HG02763 (cell line): Measurements from ENCODE around the gene ARHGAP11A.
"Not testable (repeated sequence)": the region's sequence is repeated elsewhere in the genome, so short reads cannot be mapped to it uniquely, and the experiment has no call there.

ENCODE experiments used
- ATAC-seq: cut with Tn5 transposase; IDR thresholded peaks from one replicate; pipeline ENCODE4 v1.9.1; 2021; ENCODE audit warnings: mild to moderate bottlenecking, moderate library complexity; ENCODE audit not compliant: unreplicated experiment

The ARHGAP11A gene

GRCh38 chr15:32615051-32615870 lies at the start of gene ARHGAP11A:
ARHGAP11A (plus strand) TSS chr15:32615504; CDS start chr15:32616212, 708 bp downstream.
- ATAC-seq: peak; percentile 55

DNA sequence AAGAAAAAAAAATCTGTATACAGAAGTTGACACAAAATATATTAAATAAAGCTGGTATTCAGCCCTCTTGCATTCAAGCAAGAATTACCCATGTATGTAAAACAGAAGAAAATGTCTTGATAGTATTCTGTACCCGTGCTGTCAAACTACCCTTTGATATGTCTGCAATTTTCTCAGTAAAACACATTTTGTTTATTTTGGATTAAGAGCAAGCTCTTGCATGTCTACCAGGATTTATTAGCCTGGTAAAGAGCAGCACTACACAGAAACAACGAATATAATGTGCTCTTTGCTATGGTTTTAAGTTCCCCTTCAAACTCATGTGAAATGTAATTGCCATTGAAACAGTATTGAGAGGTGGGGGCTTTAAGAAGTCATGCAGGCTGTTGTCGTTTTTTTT lies 46.3 kb upstream of the ARHGAP11A start:
- ATAC-seq: not testable (repeated sequence)

DNA sequence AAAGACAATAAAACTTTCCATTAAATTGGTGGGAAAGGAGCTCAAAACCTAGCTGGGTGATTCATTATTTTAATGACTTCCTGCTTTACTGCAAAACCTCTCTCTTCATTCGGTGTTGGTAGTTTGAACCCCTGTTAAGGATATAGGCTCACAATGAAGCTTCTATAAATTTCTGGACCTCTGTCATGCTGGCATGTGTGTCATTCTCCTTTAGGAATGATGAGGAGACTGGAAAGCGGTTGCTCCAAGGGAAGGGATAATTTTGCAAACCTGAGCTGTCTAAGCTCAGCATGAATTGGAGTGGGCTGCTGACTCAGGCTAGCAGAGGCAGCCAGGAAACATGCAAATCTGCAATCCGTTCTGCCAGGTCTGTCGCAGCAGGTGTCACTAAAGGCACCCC lies 36.8 kb upstream of the ARHGAP11A start:
- ATAC-seq: not testable (repeated sequence)

- not testable (repeated sequence) for ATAC-seq
These were observed 29.5 kb upstream of the ARHGAP11A start for GRCh38 chr15:32585844-32586243.

DNA sequence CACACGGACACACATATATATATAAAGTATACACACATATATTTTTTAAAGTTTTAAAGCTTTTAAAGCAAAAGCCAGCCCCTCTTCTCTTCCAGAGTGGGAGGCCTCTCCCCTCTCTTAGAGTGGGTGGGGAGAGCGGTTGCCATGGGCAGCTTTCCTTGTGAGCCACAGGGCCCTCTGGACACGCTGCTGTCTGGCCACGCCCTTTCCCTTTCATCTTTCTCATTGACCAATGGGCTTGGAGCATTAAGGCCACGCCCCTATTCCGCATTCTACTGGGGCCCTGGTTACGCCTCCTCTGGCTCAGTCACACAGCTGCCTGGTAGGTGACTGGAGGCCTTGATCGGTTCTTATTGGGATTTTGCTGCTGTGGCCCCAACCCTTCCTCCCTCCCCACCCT lies 22.2 kb upstream of the ARHGAP11A start, which contains the start of gene GOLGA8N:
Gene GOLGA8N (plus strand): TSS at position 306 of the 400 bp plus-strand sequence.
- ATAC-seq: not testable (repeated sequence)

- ATAC-seq: not testable (repeated sequence)
These were observed 5.8 kb upstream of the ARHGAP11A start for GRCh38 chr15:32609518-32609917.

- ATAC-seq: not testable (repeated sequence)
These were observed 4.6 kb upstream of the ARHGAP11A start for GRCh38 chr15:32610719-32611118.

DNA sequence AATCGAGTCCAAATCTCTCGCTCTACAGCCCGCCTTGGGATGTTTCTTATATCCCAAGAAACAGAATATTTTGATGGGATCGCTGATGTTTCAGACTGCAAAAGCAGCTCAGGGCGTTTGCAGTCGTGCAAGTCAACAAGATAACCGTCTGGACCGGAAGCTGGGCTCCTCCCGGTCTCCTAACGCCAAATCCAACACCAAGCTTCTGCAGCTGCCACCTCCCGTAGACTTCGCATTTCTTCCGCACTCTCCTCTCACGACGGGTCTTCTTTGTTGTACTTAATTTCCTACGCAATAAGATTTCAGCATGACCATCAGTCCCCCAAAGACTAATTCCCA lies 623 bp upstream of the ARHGAP11A start:
- peak; percentile 34 for ATAC-seq

GRCh38 chr15:32615871-32616426 lies 645 bp downstream of the ARHGAP11A start:
- not testable (repeated sequence) for ATAC-seq

DNA sequence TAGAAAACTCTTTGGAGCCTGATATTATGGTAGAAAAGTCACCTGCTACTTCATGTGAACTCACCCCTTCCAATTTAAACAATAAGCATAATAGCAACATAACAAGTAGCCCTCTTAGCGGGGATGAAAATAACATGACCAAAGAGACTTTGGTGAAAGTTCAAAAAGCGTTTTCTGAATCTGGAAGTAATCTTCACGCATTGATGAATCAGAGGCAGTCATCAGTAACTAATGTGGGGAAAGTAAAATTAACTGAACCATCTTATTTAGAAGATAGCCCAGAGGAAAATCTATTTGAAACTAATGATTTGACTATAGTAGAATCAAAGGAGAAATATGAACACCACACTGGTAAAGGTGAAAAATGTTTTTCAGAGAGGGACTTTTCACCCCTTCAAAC lies 21.1 kb downstream of the ARHGAP11A start:
- ATAC-seq: no peak

GRCh38 chr15:32636908-32637567 lies 21.7 kb downstream of the ARHGAP11A start:
- no peak for ATAC-seq

DNA sequence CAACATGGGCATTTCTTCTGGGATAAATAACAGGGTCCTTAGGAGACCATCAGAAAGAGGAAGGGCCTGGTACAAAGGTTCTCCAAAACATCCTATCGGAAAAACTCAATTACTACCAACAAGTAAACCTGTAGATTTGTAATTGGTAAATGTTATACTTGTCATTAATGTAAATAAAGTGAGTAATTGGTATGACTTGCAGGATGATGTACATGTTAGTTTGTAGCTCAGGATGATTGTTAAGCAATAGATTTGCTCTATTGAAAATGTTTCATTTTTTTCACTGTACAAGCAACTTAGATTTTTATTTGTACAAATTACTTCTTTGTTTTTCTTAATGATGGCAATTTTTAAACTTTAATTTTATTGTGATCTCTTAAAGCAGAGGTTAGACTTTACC lies 22.4 kb downstream of the ARHGAP11A start:
- ATAC-seq: no peak

DNA sequence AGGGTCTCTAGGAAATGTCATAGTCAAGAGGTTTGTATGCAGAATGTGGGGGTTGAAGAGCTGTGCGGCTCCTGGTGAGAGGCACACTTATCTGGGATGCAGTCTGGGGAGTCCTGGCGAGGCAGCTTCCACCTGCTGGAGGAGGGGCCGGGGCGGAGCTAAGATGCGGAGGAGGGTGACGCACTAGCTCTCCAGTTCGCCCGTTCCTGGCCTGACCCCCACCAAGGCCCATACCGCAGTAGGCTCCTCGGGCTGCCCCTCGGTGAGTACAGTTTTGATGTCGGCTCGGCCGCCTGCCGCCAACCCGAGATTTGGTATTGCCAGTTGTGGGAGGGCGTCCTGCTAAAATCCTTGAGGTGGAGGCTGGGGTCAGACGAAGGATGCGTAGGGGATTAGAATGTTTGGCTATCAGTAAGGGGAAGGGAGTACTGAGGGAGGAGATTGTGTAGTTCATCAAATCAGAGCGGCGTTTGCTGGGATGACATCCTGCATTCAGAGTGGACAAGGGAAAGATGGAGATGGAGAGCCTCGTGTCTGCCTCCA lies 26.3 kb downstream of the ARHGAP11A start, which contains the start of gene SCG5:
Gene SCG5 (plus strand): TSS at position 194 of the 543 bp plus-strand sequence. CDS start 1,883 bp downstream, outside the sequence.
- no peak for ATAC-seq

GRCh38 chr15:32642667-32643435 lies 27.5 kb downstream of the ARHGAP11A start:
- ATAC-seq: no peak

GRCh38 chr15:32643907-32644445 lies 28.7 kb downstream of the ARHGAP11A start:
- no peak for ATAC-seq

GRCh38 chr15:32646291-32646690 lies 31.0 kb downstream of the ARHGAP11A start:
- no peak for ATAC-seq

- no peak for ATAC-seq
These were observed 34.0 kb downstream of the ARHGAP11A start for GRCh38 chr15:32649342-32649741.

DNA sequence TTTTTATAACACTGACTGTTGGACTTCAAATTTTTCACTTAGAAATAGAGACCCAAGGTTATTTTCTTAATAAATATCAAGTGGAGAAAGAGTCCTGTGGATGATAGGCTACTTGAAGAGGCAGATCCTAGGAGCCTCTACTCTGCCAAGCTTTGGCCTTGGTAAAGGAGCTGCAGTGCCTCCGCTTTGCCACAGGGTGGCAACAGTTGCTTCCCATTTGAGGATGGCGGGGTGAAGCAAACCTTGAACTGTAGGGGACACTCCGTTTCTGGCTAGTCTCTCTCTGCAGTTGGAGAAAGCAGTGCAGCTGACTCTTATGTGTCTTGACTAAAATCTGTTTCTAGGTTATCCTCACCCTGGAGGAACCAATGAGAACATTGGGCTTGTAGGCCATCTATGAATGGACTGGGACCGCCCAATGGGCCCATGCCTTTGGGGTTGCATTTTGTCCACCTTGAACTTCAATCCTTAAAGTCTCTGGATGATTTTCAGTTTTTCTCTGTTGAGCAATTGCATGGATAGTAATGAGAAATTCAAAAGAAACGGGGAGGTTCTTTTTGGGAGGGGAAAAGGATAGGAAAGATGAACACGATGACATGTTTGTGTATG lies 36.0 kb downstream of the ARHGAP11A start:
- ATAC-seq: no peak

- no peak for ATAC-seq
These were observed 36.9 kb downstream of the ARHGAP11A start for GRCh38 chr15:32652178-32652577.

DNA sequence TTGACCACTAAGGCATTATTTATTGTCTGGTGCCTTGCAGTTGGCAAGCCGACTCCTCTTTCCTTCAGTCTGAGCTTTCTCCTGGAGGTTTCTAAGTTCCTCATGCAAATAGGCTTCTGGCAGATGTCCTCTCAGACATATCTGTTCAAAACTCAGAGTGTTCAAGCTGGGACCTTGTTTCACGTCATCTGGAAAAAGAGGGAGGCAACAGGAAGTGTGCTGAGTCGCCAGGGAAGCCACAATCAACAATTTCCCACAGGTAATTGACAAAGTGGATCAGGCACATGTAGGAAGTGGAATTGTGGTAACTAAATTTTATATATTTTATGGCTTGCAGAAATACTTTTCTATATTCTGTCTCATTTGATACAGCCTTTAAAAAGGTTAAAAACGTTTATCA lies 40.8 kb downstream of the ARHGAP11A start:
- no peak for ATAC-seq
